Activated naive CD4-positive, alpha-beta T cell treated with anti-CD3 and anti-CD28 coated beads, Interleukin-2, amount 10 ng/mL, durations not matched to agents 7 days and 5 days (primary cell): ENCODE data around the gene CENPM.

ENCODE experiments used
- CTCF ChIA-PET: fragments of 350-600 bp; sonication (Branson Sonifier 250); formaldehyde crosslinking; loops from one replicate; lab custom pipeline; 2021; ENCODE audit warnings: antibody characterized with exemption; lab: Charles Lee
- DNase-seq: peaks from one replicate; pipeline ENCODE4 v3.0.0-alpha.2; 2020
- H3K27ac Mint-ChIP-seq: one replicate; pipeline ENCODE4 v1.8.0; 2021; ENCODE audit warnings: mild to moderate bottlenecking, moderate library complexity, mixed read lengths
- H3K27me3 Mint-ChIP-seq: one replicate; pipeline ENCODE4 v1.8.0; 2021; ENCODE audit warnings: mild to moderate bottlenecking, mixed read lengths
- H3K36me3 Mint-ChIP-seq: one replicate; pipeline ENCODE4 v1.8.0; 2021; ENCODE audit warnings: mixed read lengths
- H3K4me1 Mint-ChIP-seq: one replicate; pipeline ENCODE4 v1.8.0; 2021; ENCODE audit warnings: mixed read lengths
- H3K4me3 Mint-ChIP-seq: one replicate; pipeline ENCODE4 v1.8.0; 2021; ENCODE audit warnings: mild to moderate bottlenecking, moderate library complexity, mixed read lengths
- H3K9me3 Mint-ChIP-seq: one replicate; pipeline ENCODE4 v1.8.0; 2021; ENCODE audit warnings: mixed read lengths

The CENPM gene

DNA sequence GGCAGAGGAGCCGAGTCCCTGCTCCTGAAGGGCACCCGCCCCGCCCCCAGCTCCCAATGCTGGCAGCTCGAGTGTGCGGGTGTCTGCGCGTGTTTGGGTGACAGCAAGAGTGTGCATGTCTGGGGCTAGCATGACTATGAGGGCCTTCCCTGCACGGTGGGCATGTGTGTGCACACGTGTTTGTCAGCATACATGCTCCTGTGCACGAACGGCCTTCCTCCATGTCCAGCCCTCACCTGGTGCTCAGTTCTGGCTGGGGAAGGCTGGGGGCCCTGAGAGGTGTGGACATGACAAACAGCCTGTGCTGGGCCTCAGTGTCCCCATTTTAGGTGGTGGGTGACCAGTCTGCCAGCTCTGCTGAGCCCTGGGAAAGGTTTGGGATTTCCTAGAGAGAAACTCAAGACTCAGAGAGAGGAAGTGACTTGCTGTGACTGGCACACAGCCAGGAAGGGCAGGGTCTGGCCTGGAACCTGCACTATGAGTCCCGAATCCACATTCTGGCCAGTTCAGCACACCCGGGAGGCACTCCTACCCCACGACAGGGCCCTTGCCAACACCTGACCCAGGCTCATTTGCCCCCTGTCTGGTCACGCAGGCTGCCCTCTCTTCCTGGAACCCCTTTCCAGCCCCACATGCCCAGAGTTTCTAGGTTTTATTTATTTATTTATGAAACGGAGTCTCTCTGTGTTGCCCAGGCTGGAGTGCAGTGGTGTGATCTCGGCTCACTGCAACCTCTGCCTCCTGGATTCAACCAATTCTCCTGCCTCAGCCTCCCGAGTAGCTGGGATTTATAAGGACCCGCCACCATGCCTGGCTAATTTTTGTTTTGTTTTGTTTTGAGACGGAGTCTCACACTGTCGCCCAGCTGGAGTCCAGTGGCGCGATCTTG is 28.8 kb downstream of the CENPM start:
- CTCF ChIA-PET, result interaction anchor here (2.5 to 2.7 kb wide), 2 partner anchors 8 to 22 kb away, joined by 8 to 9 read pairs; partner anchors contain the start of gene TNFRSF13C
- Mint-ChIP-seq H3K36me3 (no peaks in the 10 kb centered on the region), H3K9me3 (no peaks in the 10 kb centered on the region), H3K27ac (no peak overlapping the region), H3K4me1 (peaks cover 25% of the 10 kb centered on the region), H3K27me3 (peaks cover 93% of the 10 kb centered on the region), H3K4me3 (peak overlapping the region; percentile 41)
- DNase-seq, result no peak

DNA sequence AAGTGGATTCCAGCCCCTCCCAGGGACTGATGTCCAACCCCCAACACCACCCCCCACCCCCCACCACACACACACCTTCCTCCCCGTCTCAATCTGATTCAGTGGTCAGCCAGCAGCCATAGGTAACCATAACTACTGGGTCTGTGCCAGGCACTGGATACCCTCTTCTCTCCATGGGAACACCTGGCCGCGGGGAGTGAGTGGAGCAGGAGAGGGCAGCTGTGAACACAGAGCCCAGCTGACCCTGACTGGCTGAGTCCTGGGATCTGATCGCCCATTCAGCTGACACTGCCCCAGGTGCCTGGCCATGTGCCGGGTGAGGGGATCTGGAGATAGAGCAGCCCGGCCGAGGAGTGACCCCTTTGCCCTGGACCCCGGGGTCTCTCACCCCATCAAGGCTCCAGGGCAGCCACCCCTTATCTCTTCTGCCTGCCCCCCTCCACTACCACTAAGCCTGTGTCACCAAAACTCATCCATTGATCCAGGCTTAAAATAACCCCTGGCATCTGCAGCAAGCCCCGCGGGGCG is 29.5 kb downstream of the CENPM start:
- no peaks in the 10 kb centered on the region for H3K36me3 Mint-ChIP-seq
- no peak overlapping the region for H3K27ac Mint-ChIP-seq
- no peaks in the 10 kb centered on the region for H3K9me3 Mint-ChIP-seq
- H3K4me3 Mint-ChIP-seq, result no peak overlapping the region
- H3K27me3 Mint-ChIP-seq, result peaks cover 93% of the 10 kb centered on the region
- peaks cover 26% of the 10 kb centered on the region for H3K4me1 Mint-ChIP-seq
- no peak for DNase-seq
- CTCF ChIA-PET, result interaction anchor here (2.5 to 2.7 kb wide), 2 partner anchors 9 to 23 kb away, joined by 8 to 9 read pairs; partner anchors contain the start of gene TNFRSF13C

DNA sequence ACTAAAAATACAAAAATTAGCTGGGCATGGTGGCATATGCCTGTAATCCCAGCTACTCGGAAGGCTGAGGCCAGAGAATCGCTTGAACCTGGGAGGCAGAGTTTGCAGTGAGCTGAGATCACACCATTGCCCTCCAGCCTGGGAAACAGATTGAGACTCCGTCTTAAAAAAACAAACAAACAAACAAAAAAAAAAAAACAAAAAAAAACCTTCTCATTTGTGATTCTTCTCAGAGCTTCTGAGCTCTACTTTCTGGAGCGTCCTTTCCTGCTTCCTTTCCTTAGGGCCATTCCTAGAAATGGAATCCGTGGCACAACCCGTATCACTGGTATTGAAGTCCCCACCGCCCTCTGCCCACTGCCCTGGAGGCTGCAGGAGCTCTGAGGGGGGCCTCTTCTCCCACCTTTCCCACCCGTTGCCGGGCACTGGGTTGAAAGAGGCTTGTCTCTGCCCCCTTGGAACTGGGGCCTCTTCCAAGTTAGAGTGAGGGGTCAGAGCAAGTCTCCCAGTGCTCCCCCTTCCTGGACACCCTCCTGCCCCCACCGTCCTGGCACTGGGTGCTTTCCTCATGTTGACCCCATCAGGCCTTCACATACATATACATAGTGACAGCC is 30.1 kb downstream of the CENPM start:
- CTCF ChIA-PET, result interaction anchor here (2.5 to 2.7 kb wide), 2 partner anchors 9 to 24 kb away, joined by 8 to 9 read pairs; partner anchors contain the start of gene TNFRSF13C
- Mint-ChIP-seq H3K4me1 (peaks cover 28% of the 10 kb centered on the region), H3K36me3 (no peaks in the 10 kb centered on the region), H3K27me3 (peaks cover 93% of the 10 kb centered on the region), H3K4me3 (no peak overlapping the region), H3K27ac (no peak overlapping the region), H3K9me3 (no peaks in the 10 kb centered on the region)
- no peak for DNase-seq

DNA sequence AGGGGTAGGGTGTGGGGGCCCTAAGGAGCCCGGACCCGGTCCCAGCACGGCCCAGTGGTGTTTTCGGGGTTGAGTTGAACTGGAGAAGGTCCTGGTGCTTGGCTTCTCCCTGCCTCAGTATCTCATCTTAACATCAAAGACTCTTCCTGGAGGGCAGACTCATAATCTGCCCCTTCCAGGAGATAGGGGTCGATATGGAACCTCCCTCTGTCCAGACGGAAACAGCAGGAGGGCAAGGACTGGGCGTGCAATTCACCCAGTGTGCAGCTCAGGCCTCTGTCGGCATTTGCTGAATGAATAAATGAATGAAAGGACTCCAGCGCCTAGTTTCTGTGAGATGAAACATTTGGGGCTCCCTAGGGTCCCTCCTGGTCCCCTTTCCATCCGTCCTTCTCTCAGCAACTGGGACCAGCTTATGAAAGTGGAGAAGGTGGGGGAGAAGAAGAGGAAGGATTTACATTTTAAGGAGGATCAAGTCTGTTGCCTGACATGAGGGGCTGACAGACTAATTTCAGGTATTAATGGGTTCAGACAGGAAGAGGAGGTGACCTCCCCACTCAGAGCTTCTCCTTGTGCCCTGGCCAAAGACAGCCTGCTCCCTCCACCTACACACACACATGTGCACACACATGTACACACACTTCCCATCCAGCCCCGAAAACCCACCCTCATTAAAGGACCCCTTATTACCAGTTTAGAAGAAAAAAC is 31.0 kb downstream of the CENPM start:
- Mint-ChIP-seq H3K27me3 (peaks cover 94% of the 10 kb centered on the region), H3K4me3 (no peak overlapping the region), H3K36me3 (no peaks in the 10 kb centered on the region), H3K9me3 (no peaks in the 10 kb centered on the region), H3K4me1 (peaks cover 32% of the 10 kb centered on the region), H3K27ac (no peak overlapping the region)
- CTCF ChIA-PET, result interaction anchor here (2.5 to 2.7 kb wide), 2 partner anchors 10 to 25 kb away, joined by 8 to 9 read pairs; partner anchors contain the start of gene TNFRSF13C
- DNase-seq, result no peak

DNA sequence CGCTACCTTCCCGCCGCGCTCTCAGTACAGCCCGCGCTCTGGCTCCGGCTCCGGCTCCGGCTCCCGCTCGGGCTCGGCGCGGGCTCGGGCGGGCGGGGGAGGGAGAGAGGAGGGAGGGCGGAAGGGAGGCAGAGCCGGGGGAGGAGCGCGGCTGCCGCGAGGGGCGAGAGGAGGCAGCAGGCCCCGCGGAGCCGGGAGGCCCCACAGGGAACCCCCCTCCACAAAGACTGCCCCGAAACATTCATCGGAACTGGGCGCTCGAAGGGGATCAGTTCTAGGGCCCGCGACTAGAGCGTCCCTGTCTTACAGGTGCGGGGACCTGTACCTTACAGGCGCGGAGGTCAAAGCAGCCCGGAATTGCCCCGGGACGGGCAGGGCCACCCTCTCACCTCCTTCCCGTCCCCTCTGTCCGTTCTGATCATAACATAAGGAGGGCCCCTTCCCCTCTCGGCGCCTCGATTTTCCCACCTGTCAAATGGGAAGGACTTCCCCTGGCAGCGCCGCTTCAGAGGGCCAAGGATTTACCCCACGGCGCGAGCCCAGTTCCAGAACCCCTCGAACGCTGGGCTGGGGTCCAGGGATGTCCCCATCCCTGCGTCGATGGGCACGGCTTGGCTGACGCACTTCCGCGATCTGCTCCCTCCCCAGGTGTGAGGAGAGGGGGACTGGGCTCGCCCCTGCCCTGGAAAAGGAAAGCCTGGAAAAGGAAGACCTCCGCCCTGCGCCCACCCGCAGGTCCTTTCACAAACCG is 31.7 kb downstream of the CENPM start, which contains the start of gene SHISA8:
TSS of gene SHISA8 (minus strand) at position 40 of the 751 bp plus-strand sequence. CDS start 407 bp downstream, outside the sequence.
- DNase-seq, result peak; percentile 75
- Mint-ChIP-seq H3K27me3 (peaks cover 94% of the 10 kb centered on the region), H3K27ac (no peak within 1 kb of the TSS), H3K36me3 (no peaks in the 10 kb centered on the region), H3K4me1 (peaks cover 30% of the 10 kb centered on the region), H3K9me3 (no peaks in the 10 kb centered on the region), H3K4me3 (peak within 1 kb of the TSS; percentile 43)
- CTCF ChIA-PET, result interaction anchor here (2.5 to 2.7 kb wide), 2 partner anchors 11 to 25 kb away, joined by 8 to 9 read pairs; partner anchors contain the start of gene TNFRSF13C

DNA sequence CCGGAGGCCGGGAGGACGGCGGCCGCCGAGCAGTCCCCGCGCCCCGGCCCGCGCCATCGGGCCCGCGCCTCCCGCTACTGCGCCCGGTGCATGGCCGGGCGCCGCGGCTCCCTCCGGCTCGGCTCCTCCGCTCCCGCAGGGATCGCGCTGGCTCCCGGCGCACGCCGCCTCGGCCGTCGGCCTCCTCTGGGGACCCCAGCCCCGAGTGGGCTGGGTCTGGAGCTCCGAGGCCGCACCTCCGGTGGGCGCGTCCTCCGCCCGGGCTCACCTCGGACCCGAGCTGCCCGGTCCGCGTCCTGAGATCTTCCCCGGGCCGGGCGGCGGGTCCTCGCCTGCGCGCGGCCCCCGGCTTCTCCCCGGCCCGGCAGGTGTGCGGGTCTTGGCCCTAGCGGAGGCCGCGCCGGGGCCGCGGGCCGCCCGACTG is 32.3 kb downstream of the CENPM start:
- peaks cover 94% of the 10 kb centered on the region for H3K27me3 Mint-ChIP-seq
- H3K4me1 Mint-ChIP-seq, result peaks cover 29% of the 10 kb centered on the region
- DNase-seq, result no peak
- H3K9me3 Mint-ChIP-seq, result no peaks in the 10 kb centered on the region
- H3K36me3 Mint-ChIP-seq, result no peaks in the 10 kb centered on the region
- CTCF ChIA-PET, result no interaction called here
- H3K4me3 Mint-ChIP-seq, result no peak overlapping the region
- H3K27ac Mint-ChIP-seq, result no peak overlapping the region

DNA sequence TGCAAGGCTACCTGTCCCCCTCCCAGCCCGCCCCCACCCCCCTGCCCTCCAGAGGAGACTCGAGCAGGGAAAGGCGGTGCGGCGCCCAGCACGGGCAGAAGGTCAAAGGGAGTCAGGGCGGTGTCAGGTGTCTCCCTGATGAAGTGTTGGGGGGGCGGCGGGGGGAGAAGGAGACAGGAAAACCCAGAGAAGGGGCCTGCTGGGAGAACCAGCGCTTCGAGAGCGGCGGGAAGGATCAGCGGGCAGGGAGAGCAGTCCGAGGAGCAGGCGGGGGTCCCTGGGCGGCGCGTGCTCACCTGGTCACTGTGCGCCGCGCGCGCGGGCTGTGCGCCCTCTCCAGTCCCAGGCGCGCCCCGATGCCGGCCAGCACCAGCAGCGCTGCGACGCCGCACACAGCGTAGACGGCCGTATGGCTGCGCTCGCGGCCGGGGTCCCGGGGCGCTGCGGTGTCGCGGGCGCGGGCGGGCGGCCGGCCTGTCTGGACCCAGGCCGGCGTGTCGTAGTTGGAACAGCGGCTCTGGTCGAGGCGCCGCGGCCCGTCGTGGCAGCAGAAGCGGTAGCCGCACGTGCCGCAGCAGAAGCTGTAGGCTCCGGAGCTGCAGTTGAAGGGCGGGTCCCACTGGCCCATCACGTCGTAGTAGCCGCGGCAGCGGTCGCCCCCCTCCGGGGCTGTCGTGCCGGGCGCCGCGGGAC is 33.0 kb downstream of the CENPM start:
- Mint-ChIP-seq H3K27me3 (peaks cover 94% of the 10 kb centered on the region), H3K27ac (no peak overlapping the region), H3K4me3 (peak overlapping the region; percentile 26), H3K36me3 (peaks cover 2% of the 10 kb centered on the region), H3K9me3 (no peaks in the 10 kb centered on the region), H3K4me1 (peaks cover 30% of the 10 kb centered on the region)
- CTCF ChIA-PET, result no interaction called here
- no peak for DNase-seq

DNA sequence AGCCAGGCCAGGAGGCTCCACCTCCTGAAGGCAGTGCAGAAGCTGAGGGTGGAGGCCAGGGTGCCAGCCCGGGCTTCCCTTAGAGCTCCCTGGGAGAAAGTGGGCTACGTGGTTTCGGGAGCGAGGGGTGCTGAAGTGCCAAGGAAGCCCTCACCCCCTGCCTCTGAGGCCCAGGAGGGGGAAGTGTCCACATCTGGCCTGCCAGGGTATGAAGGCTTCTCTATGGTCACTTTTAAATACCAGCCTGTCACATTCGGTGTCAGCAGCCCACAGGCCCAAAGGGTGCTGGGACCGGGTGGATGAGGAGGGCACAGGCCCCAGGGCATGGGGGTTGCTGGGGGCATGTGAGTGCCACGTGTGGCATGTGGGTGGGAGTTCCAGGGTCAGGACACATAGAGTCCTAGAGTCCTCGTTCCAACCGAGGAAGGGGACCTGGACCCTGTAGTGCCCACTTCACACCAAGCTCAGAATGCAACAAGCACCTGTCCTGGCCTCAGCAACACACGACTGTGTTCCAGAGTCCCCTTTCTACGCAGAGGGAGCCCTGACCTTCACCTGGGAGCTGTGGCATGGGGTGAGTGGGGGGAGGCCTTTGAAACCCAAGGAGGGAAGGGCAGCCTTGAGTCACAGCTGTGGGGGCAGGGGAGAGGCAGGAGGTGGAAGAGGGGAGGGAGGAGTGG is 33.8 kb downstream of the CENPM start:
- CTCF ChIA-PET, result interaction anchor here (2.0 kb wide), 1 partner anchor 216 kb away, joined by 4 read pairs; no protein-coding TSS in a partner anchor
- H3K9me3 Mint-ChIP-seq, result no peaks in the 10 kb centered on the region
- H3K4me3 Mint-ChIP-seq, result peak overlapping the region; percentile 28
- H3K27me3 Mint-ChIP-seq, result peaks cover 95% of the 10 kb centered on the region
- peak overlapping the region; percentile 52 for H3K27ac Mint-ChIP-seq
- peaks cover 35% of the 10 kb centered on the region for H3K4me1 Mint-ChIP-seq
- H3K36me3 Mint-ChIP-seq, result peaks cover 5% of the 10 kb centered on the region
- DNase-seq, result no peak

DNA sequence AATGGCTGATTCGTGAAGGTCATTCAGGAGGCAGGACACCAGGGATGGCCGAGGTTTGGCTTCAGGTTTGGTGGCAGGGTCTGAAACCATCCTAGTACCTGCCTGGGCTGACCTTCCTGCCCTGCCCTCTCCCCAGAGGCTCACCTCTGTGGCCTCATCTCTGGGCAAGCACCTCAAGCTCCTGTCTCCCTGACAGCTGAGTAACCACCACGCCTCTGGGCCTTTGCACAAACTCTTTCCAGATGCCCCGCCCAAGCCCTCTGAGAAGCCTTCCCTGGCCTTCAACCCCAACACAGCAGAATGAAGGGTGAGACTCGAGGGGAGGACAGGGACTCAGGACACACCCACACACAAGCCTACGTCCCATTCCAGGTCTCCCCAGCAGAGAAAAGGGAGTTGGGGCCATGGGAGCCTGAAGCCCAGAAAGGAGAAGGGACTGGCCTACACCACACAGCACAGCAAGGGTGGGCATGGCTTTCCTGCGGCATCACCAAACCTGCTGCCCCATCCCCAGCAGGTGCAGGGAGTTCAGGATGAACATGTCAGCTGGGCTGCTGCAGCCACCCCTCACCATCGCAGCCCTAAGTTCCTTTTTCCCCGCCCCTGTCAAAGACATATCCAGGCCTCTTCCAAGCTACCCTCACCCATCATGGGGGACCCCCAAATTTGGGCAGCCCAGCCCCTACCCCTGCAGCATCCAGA is 34.5 kb downstream of the CENPM start:
- Mint-ChIP-seq H3K27ac (peak overlapping the region; percentile 60), H3K36me3 (peaks cover 5% of the 10 kb centered on the region), H3K27me3 (peaks cover 89% of the 10 kb centered on the region), H3K4me1 (peaks cover 38% of the 10 kb centered on the region), H3K4me3 (no peak overlapping the region), H3K9me3 (no peaks in the 10 kb centered on the region)
- no peak for DNase-seq
- CTCF ChIA-PET, result interaction anchor here (2.0 kb wide), 1 partner anchor 215 kb away, joined by 4 read pairs; no protein-coding TSS in a partner anchor

DNA sequence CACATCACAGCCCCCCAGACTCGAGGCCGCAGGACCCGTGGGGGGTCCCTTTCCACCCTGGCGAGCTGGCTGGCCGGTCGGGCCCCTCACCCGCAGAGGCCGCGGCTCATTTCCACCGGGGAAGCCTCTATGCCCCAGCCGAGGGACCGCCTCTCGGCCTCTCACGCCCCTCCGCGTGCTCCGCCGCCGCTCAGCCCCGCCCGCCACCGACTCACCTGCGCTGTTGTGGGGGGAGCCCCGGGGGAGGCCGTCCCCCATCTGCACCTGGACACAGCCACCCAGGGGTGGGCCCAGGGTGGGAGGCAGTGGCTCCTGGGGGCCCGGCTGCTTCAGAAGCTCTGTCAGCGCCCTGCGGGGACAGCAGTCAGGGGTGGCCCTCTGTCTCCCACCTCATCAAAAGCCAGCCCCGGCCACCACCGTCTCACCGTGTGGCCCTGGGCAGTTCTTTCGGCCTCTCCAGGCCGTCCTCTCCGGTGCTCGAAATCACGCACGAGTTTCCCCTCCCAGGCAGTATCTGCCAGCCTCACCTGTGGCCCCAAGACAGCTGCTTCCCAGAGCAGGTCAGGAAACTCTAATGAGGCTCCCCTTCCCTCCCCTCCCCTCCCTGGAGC is 35.8 kb downstream of the CENPM start:
- Mint-ChIP-seq H3K36me3 (peaks cover 7% of the 10 kb centered on the region), H3K9me3 (no peaks in the 10 kb centered on the region), H3K4me3 (no peak overlapping the region), H3K4me1 (peaks cover 41% of the 10 kb centered on the region), H3K27ac (peak overlapping the region; percentile 11), H3K27me3 (peaks cover 75% of the 10 kb centered on the region)
- no peak for DNase-seq
- CTCF ChIA-PET, result interaction anchor here (1.1 to 2.0 kb wide), 2 partner anchors 15 to 214 kb away, joined by 4 read pairs; no protein-coding TSS in a partner anchor
